ENCODE measurements around the gene SPATA19.

DNA sequence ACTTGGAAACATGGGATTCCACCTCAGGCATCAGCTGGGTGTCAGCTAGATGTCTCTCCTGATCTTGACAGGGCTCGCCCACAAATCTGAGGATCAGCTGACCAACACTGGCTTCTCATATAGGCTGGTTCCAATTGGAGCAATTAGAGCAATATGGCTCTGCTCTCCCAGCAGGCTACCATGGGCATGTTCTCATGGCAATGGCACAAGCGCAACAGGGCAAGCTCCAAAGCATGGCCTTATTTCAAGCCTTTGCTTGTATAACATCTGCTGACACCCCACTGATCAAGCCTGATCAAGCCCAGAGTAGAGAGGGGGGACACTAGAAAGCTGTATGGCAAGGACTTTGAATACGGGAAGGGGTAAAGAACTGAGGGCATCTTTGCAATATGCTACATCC lies 40.7 kb upstream of the SPATA19 start:
- TF ChIP-seq CTCF (IDR thresholded peaks at IDR 0.05) (no peak), POLR2A (IDR thresholded peaks at IDR 0.05) (no peak)
